ENCODE results near the gene SLC36A4. TPM values are rescaled to one million over a fixed set of nuclear protein-coding genes. Genes with fewer than 3 reads are reported as not detected.

Gene SLC36A4
- total RNA-seq, 4 donors from 2014 or later: 4.8 to 15.3 (median 6.2) TPM

DNA sequence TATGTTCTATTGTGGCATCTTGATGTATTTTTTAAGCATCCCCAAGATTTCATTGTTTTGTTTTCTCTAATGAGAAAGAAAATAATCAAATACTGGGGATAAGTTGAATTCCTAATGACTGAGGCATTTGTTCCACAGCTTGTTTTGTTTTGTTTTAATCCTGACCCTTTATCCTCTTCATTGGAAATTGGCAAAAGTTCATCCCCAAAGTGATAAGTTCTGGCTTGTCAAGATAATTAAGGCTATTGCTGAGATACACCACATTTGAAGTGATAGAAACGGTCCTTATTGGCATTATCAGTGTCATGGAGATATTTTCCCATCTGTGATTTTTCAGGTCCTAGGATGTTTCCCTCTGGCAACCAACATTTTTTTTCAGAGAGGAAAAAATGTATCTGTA is 65.0 kb downstream of the SLC36A4 start:
- TF ChIP-seq, protein P1, sequence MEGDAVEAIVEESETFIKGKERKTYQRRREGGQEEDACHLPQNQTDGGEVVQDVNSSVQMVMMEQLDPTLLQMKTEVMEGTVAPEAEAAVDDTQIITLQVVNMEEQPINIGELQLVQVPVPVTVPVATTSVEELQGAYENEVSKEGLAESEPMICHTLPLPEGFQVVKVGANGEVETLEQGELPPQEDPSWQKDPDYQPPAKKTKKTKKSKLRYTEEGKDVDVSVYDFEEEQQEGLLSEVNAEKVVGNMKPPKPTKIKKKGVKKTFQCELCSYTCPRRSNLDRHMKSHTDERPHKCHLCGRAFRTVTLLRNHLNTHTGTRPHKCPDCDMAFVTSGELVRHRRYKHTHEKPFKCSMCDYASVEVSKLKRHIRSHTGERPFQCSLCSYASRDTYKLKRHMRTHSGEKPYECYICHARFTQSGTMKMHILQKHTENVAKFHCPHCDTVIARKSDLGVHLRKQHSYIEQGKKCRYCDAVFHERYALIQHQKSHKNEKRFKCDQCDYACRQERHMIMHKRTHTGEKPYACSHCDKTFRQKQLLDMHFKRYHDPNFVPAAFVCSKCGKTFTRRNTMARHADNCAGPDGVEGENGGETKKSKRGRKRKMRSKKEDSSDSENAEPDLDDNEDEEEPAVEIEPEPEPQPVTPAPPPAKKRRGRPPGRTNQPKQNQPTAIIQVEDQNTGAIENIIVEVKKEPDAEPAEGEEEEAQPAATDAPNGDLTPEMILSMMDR (IDR thresholded peaks at IDR 0.05): no peak
- TF ChIP-seq POLR2A (IDR thresholded peaks at IDR 0.05): no peak
- intact Hi-C loops (cut with DNase I; ENCODE audit: low total_unique reads): no loop called here
- H3K4me3 ChIP-seq (ENCODE audit: low read depth, poor library complexity, severe bottlenecking): no peak overlapping the region
- WGBS, 2 donors: 42 to 62% methylated on average over 1 of the region's 1 CpG
- DNase-seq (ENCODE audit: low spot score in 2 of 2): no peak

DNA sequence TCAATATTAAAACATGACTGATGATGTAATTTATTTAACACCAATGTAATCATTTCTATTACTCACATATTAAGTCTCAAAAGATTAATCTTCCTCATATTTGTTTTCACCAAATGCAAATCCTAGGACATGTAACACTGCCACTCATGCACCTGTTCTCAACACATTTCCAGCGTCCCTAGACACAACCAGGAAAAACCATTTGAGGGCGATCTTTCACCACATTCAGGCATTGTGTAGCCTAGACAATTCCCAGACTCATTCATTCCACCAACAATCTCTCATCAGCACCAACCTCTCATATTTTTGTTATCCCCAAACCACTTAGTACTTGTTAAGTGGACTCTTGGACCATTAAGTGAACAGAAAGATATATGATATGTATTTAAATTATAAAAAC is 66.1 kb downstream of the SLC36A4 start:
- DNase-seq (ENCODE audit: low spot score in 2 of 2): no peak
- TF ChIP-seq, protein P1 (IDR thresholded peaks at IDR 0.05): no peak
- no peak for TF ChIP-seq POLR2A (IDR thresholded peaks at IDR 0.05)
- 51 to 61% methylated on average over 2 of the region's 2 CpGs for WGBS, 2 donors
- intact Hi-C loops (cut with DNase I; ENCODE audit: low total_unique reads): no loop called here
- H3K4me3 ChIP-seq (ENCODE audit: low read depth, poor library complexity, severe bottlenecking): no peak overlapping the region

DNA sequence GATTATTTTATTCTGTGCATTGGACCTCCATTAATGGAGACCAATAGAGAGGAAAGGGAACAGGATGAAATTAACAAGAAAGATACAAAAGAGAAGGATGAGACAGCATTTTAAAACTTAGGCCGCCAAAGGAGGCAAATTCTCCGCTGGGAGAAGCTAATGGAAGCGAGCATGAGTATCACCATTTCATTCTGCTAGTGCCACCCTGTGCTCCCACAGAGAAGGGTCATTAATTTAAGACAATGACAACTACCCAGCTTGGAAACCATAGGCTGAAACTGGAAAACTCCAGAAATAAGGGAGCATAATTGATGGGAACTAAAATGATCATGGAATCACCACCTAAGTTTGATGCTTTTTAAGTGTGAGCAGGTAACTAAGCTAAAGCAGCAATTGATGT is 69.2 kb downstream of the SLC36A4 start:
- intact Hi-C loops (cut with DNase I; ENCODE audit: low total_unique reads): no loop called here
- TF ChIP-seq POLR2A (IDR thresholded peaks at IDR 0.05): no peak
- TF ChIP-seq, protein P1 (IDR thresholded peaks at IDR 0.05): no peak
- WGBS, 2 donors: 94 to 97% methylated on average over 3 of the region's 3 CpGs
- H3K4me3 ChIP-seq (ENCODE audit: low read depth, poor library complexity, severe bottlenecking): no peak overlapping the region
- DNase-seq (ENCODE audit: low spot score in 2 of 2): no peak

DNA sequence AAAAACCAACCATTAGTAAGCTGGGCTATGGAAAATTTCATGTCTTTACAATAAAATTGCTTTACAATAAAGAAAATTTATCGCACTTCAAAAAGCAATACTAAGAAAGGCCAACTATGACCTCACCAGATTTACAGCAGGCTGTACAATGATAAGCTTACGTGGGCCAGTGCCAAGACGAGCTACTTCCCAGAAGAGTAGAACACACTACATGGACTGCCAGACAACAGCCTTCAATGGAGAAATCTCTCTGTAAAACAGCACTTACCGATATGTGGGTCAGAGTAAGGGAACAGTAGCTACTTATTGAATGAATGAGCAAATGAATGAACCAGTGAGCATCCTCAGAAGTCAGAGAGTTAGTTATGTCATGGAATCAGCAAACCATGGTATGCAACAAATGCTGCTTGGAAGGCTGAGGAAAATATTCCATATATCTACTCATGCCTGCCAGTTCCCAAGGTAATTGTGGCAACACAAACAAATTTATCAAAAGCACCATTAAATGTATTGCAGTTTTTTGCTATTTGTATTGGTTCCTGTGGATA is 74.4 kb downstream of the SLC36A4 start:
- 55 to 64% methylated on average over 4 of the region's 4 CpGs for WGBS, 2 donors
- H3K4me3 ChIP-seq (ENCODE audit: low read depth, poor library complexity, severe bottlenecking): no peak overlapping the region
- intact Hi-C loops (cut with DNase I; ENCODE audit: low total_unique reads): no loop called here
- TF ChIP-seq POLR2A (IDR thresholded peaks at IDR 0.05): no peak
- TF ChIP-seq, protein P1 (IDR thresholded peaks at IDR 0.05): no peak
- no peak for DNase-seq (ENCODE audit: low spot score in 2 of 2)

DNA sequence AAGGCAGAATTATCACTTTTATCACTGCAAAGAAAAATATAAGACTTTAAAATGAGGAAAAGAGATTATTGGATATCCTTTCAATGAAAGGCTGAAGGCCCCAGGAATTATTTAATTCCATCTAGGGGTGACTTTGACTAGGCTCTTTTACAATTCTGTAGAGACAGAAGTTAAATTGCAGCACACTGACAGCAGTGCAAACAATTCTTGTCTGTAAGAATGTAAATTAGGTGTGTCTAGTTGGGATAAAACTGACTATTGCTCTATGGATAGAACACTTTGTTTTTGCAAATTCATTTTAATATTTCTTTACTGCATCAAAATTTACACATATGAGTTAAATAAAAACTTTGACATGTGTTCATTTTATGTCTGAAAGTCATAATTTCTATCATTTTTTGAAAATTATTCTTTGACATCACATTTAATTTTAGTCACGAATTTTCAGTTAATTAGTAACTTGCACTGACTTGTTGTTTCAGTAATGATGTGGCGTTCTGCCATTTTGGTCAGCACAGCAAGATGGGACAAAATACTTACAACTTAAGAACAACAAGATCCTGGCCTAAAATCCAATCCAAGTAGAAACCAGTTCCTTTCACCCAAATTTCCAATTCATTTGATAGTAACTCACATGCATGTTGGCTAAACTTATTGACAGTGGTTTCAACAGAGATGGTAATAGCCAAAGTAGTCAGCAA is 75.1 kb downstream of the SLC36A4 start:
- intact Hi-C loops (cut with DNase I; ENCODE audit: low total_unique reads): no loop called here
- no peak overlapping the region for H3K4me3 ChIP-seq (ENCODE audit: low read depth, poor library complexity, severe bottlenecking)
- TF ChIP-seq POLR2A (IDR thresholded peaks at IDR 0.05): no peak
- TF ChIP-seq, protein P1 (IDR thresholded peaks at IDR 0.05): no peak
- DNase-seq (ENCODE audit: low spot score in 2 of 2): no peak
- 39 to 50% methylated on average over 2 of the region's 2 CpGs for WGBS, 2 donors

DNA sequence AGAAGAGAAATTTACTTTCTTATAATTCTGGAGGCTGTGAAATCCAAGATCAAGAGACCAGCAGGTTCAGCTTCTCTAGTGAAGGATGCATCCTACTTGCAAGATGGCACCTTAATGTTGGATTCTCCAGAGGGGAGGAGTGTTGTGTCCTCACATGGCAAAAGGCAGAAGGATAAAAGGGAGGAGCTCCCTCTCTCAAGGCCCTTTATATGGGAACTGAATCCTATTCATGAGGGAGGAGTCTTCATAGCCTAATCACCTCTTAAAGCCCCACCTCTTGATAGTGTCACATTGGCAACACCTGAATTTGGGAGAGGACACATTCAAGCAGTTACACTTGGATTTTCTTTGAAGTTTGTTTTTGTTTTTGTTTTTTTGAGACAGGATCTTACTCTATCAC is 79.5 kb downstream of the SLC36A4 start:
- no peak for DNase-seq (ENCODE audit: low spot score in 2 of 2)
- H3K4me3 ChIP-seq (ENCODE audit: low read depth, poor library complexity, severe bottlenecking): no peak overlapping the region
- TF ChIP-seq, protein P1 (IDR thresholded peaks at IDR 0.05): no peak
- no peak for TF ChIP-seq POLR2A (IDR thresholded peaks at IDR 0.05)
- intact Hi-C loops (cut with DNase I; ENCODE audit: low total_unique reads): no loop called here

Data from lower leg skin (tissue), 4 donors.